ENCODE data around the gene PGLYRP3. TPM values are rescaled to one million over a fixed set of nuclear protein-coding genes. Genes with fewer than 3 reads are reported as not detected.

PGLYRP3 gene, protein sequence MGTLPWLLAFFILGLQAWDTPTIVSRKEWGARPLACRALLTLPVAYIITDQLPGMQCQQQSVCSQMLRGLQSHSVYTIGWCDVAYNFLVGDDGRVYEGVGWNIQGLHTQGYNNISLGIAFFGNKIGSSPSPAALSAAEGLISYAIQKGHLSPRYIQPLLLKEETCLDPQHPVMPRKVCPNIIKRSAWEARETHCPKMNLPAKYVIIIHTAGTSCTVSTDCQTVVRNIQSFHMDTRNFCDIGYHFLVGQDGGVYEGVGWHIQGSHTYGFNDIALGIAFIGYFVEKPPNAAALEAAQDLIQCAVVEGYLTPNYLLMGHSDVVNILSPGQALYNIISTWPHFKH
- not detected for total RNA-seq
- polyA plus RNA-seq (2013, experiment 1 of 2): not detected
- not detected for polyA plus RNA-seq (2013, experiment 2 of 2)
- 0 to 0.28 (median 0) reads per million in 172 experiments for total RNA-seq

DNA sequence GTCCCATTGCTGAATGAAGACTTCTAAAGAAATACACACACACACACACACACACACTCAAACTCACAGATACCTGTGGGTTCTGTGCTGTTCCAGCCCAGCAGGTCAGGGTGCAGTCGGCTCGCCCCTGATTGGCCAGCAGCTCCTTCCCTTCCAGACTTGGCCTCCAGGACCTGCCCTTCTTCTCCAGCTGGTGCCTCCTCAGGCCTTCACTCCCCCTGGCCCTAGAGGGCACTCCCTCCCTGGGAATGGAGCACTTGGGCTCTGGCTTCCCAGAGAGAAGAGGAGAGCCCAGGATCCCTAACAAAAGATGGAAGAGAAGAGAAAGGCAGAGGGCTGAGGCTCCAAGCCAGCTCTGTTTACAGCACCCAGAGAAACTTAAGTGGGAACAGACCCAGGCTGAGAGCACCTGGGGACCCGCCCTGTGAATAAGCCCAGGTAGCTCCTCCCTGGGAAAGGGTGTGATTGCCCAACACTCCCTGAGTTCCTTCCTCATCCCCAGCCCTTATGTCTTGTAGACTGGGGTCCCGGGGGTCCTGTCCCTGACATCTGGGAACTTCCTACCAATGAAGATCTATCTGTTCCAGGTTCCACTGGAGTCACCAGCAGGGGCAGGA is at the start of gene PGLYRP3:
PGLYRP3 (minus strand) TSS at position 383 of the 617 bp plus-strand sequence. CDS start 2,287 bp downstream, outside the sequence.
- ChIA-PET CTCF (no interaction called here), POLR2A (no interaction called here)
- no peaks in the 10 kb centered on the region for H3K4me1 ChIP-seq (ENCODE audit: insufficient read depth, low read length)
- peaks cover 35% of the 10 kb centered on the region for H3K27me3 Mint-ChIP-seq
- H3K27me3 ChIP-seq (ENCODE audit: control insufficient read depth in 1 of 2, insufficient read depth in 2 of 2, low read length in 2 of 2): peaks cover 4% of the 10 kb centered on the region in 2 experiments
- H3K36me3 Mint-ChIP-seq (ENCODE audit: low read depth): no peaks in the 10 kb centered on the region
- no peaks in the 10 kb centered on the region for H3K36me3 ChIP-seq (ENCODE audit: insufficient read depth, low read length)
- intact Hi-C loops (cut with DNase I, micrococcal nuclease): no loop called here
- no peak for DNase-seq
- no peak within 1 kb of the TSS for H3K4me3 ChIP-seq (ENCODE audit: low read length)
- H3K4me3 Mint-ChIP-seq: no peak within 1 kb of the TSS
- no peak within 1 kb of the TSS for H3K27ac ChIP-seq (ENCODE audit: low read depth in 1 of 2, low read length in 2 of 2)
- no peaks in the 10 kb centered on the region for H3K4me1 Mint-ChIP-seq (ENCODE audit: low read depth)
- no peak for ATAC-seq (ENCODE audit: poor library complexity)
- no peaks in the 10 kb centered on the region for H3K9me3 ChIP-seq (ENCODE audit: control insufficient read depth in 1 of 2, insufficient read depth in 1 of 2, low read length in 2 of 2)
- peaks cover 2% of the 10 kb centered on the region for H3K9me3 Mint-ChIP-seq
- H3K27ac Mint-ChIP-seq: no peak within 1 kb of the TSS
- TF ChIP-seq, protein P1, sequence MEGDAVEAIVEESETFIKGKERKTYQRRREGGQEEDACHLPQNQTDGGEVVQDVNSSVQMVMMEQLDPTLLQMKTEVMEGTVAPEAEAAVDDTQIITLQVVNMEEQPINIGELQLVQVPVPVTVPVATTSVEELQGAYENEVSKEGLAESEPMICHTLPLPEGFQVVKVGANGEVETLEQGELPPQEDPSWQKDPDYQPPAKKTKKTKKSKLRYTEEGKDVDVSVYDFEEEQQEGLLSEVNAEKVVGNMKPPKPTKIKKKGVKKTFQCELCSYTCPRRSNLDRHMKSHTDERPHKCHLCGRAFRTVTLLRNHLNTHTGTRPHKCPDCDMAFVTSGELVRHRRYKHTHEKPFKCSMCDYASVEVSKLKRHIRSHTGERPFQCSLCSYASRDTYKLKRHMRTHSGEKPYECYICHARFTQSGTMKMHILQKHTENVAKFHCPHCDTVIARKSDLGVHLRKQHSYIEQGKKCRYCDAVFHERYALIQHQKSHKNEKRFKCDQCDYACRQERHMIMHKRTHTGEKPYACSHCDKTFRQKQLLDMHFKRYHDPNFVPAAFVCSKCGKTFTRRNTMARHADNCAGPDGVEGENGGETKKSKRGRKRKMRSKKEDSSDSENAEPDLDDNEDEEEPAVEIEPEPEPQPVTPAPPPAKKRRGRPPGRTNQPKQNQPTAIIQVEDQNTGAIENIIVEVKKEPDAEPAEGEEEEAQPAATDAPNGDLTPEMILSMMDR (IDR thresholded peaks at IDR 0.05): no peak

DNA sequence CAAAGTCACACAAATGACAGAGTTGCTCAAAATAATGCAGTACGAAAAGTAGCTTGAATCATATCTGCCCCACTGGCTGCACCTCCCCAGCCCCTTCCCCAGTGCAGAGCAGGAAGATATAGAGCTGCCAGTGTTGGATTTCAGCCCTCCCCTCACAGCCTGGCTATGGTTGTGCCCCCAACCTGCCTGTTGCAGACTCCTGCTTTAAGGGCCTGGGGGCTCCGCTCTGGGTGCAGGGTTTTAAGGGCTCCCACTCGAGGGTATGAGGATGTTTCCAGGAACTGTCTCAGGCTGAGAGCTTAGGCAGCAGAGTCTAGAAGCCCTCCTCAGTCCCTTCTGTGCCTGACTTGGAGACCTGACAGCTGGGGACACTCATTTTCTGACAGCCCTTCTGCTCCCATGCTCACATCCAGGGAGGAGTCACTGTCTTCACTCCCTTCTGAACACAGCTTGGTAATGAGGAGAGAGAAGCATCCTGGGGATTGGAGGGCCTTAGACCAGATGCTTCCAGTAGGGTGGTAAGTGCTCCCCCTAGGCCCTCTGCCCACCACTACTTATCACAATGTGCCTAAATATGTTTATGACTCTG is 49.5 kb upstream of the PGLYRP3 start:
- ATAC-seq (ENCODE audit: poor library complexity) (no peak), DNase-seq (no peak)
- Mint-ChIP-seq H3K27me3 (no peaks in the 10 kb centered on the region), H3K27ac (no peak overlapping the region), H3K9me3 (no peaks in the 10 kb centered on the region), H3K36me3 (ENCODE audit: low read depth) (no peaks in the 10 kb centered on the region), H3K4me1 (ENCODE audit: low read depth) (peaks cover 12% of the 10 kb centered on the region), H3K4me3 (no peak overlapping the region)
- TF ChIP-seq, protein P1 (IDR thresholded peaks at IDR 0.05): no peak
- Histone ChIP-seq H3K27ac (ENCODE audit: low read depth in 1 of 2, low read length in 2 of 2) (no peak overlapping the region), H3K27me3 (ENCODE audit: control insufficient read depth in 1 of 2, insufficient read depth in 2 of 2, low read length in 2 of 2) (no peaks in the 10 kb centered on the region), H3K4me3 (ENCODE audit: low read length) (no peak overlapping the region), H3K4me1 (ENCODE audit: insufficient read depth, low read length) (peaks cover 15% of the 10 kb centered on the region), H3K36me3 (ENCODE audit: insufficient read depth, low read length) (no peaks in the 10 kb centered on the region), H3K9me3 (ENCODE audit: control insufficient read depth in 1 of 2, insufficient read depth in 1 of 2, low read length in 2 of 2) (no peaks in the 10 kb centered on the region)
- intact Hi-C loops (cut with DNase I, micrococcal nuclease): no loop called here
- POLR2A ChIA-PET: interaction anchor here (0.6 kb wide), 1 partner anchor 132 kb away, joined by 3 read pairs; no protein-coding TSS in a partner anchor
- CTCF ChIA-PET: no interaction called here

DNA sequence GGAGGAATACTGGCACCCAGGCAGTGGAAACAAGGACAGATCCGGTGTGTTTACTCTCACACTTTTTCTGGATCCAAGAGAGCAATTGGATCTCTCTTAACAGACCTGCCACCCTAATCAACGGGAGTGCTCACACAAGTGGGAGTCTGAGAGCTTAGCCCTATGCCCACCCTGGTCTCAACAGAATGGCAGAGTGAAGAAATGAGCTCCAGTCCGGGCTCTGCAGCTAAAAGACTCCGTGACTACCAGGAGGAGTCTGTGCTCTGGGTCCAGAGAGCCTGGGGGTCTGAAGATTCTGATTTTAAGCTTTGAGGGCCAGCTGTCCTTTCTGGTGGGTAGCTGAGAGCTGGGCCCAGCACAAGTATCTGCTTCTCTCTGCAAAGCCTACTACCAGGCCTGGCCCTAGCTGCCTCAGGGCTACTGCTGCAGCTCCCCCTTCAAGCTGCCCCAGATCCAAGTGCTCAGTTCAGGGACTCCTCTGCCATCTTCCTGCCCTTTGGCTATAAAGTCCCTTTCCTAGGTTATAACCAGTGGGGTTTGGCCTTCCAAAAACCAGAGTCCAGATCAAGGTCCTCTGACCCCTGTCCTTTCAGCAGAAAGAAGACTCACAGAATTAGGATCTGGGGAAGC is 48.8 kb upstream of the PGLYRP3 start:
- Mint-ChIP-seq H3K27ac (no peak overlapping the region), H3K4me3 (no peak overlapping the region), H3K4me1 (ENCODE audit: low read depth) (peaks cover 19% of the 10 kb centered on the region), H3K36me3 (ENCODE audit: low read depth) (no peaks in the 10 kb centered on the region), H3K27me3 (no peaks in the 10 kb centered on the region), H3K9me3 (no peaks in the 10 kb centered on the region)
- H3K4me3 ChIP-seq (ENCODE audit: low read length): no peak overlapping the region
- ATAC-seq (ENCODE audit: poor library complexity) (no peak), DNase-seq (no peak)
- H3K4me1 ChIP-seq (ENCODE audit: insufficient read depth, low read length): peaks cover 19% of the 10 kb centered on the region
- H3K36me3 ChIP-seq (ENCODE audit: insufficient read depth, low read length): no peaks in the 10 kb centered on the region
- no peaks in the 10 kb centered on the region for H3K9me3 ChIP-seq (ENCODE audit: control insufficient read depth in 1 of 2, insufficient read depth in 1 of 2, low read length in 2 of 2)
- intact Hi-C loops (cut with DNase I, micrococcal nuclease): no loop called here
- ChIA-PET CTCF (no interaction called here), POLR2A (interaction anchor here (0.6 kb wide), 1 partner anchor 133 kb away, joined by 3 read pairs; no protein-coding TSS in a partner anchor)
- no peak overlapping the region for H3K27ac ChIP-seq (ENCODE audit: low read depth in 1 of 2, low read length in 2 of 2)
- no peaks in the 10 kb centered on the region for H3K27me3 ChIP-seq (ENCODE audit: control insufficient read depth in 1 of 2, insufficient read depth in 2 of 2, low read length in 2 of 2)
- TF ChIP-seq, protein P1 (IDR thresholded peaks at IDR 0.05): no peak

Data from CD4-positive, alpha-beta T cell (primary cell).